ENCODE measurements around the gene DDX20.

The DDX20 gene

GRCh38 chr1:111770916-111771315, 15.2 kb downstream of the DDX20 start:
- TF ChIP-seq JUND (IDR thresholded peaks at IDR 0.05; ENCODE audit: low read depth): no peak
- DNase-seq (ENCODE audit: low read depth in 1 of 2, low spot score in 1 of 2): no peak
- in situ Hi-C loops (cut with HindIII; ENCODE audit: low pct_unique_long_range_greater_than_20kb, low sequenced_read_pairs): no loop called here

- in situ Hi-C loops (cut with HindIII; ENCODE audit: low pct_unique_long_range_greater_than_20kb, low sequenced_read_pairs): no loop called here
- no peak for DNase-seq (ENCODE audit: low read depth in 1 of 2, low spot score in 1 of 2)
- no peak for TF ChIP-seq JUND (IDR thresholded peaks at IDR 0.05; ENCODE audit: low read depth)
Observed at GRCh38 chr1:111775966-111776365, 20.3 kb downstream of the DDX20 start.

GRCh38 chr1:111776391-111776790, 20.7 kb downstream of the DDX20 start:
- no peak for TF ChIP-seq JUND (IDR thresholded peaks at IDR 0.05; ENCODE audit: low read depth)
- no peak for DNase-seq (ENCODE audit: low read depth in 1 of 2, low spot score in 1 of 2)
- in situ Hi-C loops (cut with HindIII; ENCODE audit: low pct_unique_long_range_greater_than_20kb, low sequenced_read_pairs): no loop called here

- TF ChIP-seq JUND (IDR thresholded peaks at IDR 0.05; ENCODE audit: low read depth): no peak
- no peak for DNase-seq (ENCODE audit: low read depth in 1 of 2, low spot score in 1 of 2)
- in situ Hi-C loops (cut with HindIII; ENCODE audit: low pct_unique_long_range_greater_than_20kb, low sequenced_read_pairs): no loop called here
Observed at GRCh38 chr1:111776861-111777260, 21.2 kb downstream of the DDX20 start.

- in situ Hi-C loops (cut with HindIII; ENCODE audit: low pct_unique_long_range_greater_than_20kb, low sequenced_read_pairs): no loop called here
- no peak for DNase-seq (ENCODE audit: low read depth in 1 of 2, low spot score in 1 of 2)
- no peak for TF ChIP-seq JUND (IDR thresholded peaks at IDR 0.05; ENCODE audit: low read depth)
Observed at GRCh38 chr1:111777301-111777700, 21.6 kb downstream of the DDX20 start.

GRCh38 chr1:111778066-111778465, 22.4 kb downstream of the DDX20 start:
- in situ Hi-C loops (cut with HindIII; ENCODE audit: low pct_unique_long_range_greater_than_20kb, low sequenced_read_pairs): no loop called here
- no peak for DNase-seq (ENCODE audit: low read depth in 1 of 2, low spot score in 1 of 2)
- TF ChIP-seq JUND (IDR thresholded peaks at IDR 0.05; ENCODE audit: low read depth): no peak

- TF ChIP-seq JUND (IDR thresholded peaks at IDR 0.05; ENCODE audit: low read depth): no peak
- in situ Hi-C loops (cut with HindIII; ENCODE audit: low pct_unique_long_range_greater_than_20kb, low sequenced_read_pairs): no loop called here
- DNase-seq (ENCODE audit: low read depth in 1 of 2, low spot score in 1 of 2): no peak
Observed at GRCh38 chr1:111778541-111779051, 22.9 kb downstream of the DDX20 start.

GRCh38 chr1:111779546-111779945, 23.8 kb downstream of the DDX20 start:
- in situ Hi-C loops (cut with HindIII; ENCODE audit: low pct_unique_long_range_greater_than_20kb, low sequenced_read_pairs): no loop called here
- no peak for TF ChIP-seq JUND (IDR thresholded peaks at IDR 0.05; ENCODE audit: low read depth)
- DNase-seq (ENCODE audit: low read depth in 1 of 2, low spot score in 1 of 2): no peak

GRCh38 chr1:111784273-111784901, 28.7 kb downstream of the DDX20 start:
- in situ Hi-C loops (cut with HindIII; ENCODE audit: low pct_unique_long_range_greater_than_20kb, low sequenced_read_pairs): no loop called here

GRCh38 chr1:111786669-111787207, 31.0 kb downstream of the DDX20 start:
- in situ Hi-C loops (cut with HindIII; ENCODE audit: low pct_unique_long_range_greater_than_20kb, low sequenced_read_pairs): no loop called here
- DNase-seq (ENCODE audit: low read depth in 1 of 2, low spot score in 1 of 2): no peak
- TF ChIP-seq JUND (IDR thresholded peaks at IDR 0.05; ENCODE audit: low read depth): no peak

More at GRCh38 chr1:111784273-111784901, 28.7 kb downstream of the DDX20 start:
- DNase-seq (ENCODE audit: low read depth in 1 of 2, low spot score in 1 of 2): no peak
- TF ChIP-seq JUND (IDR thresholded peaks at IDR 0.05; ENCODE audit: low read depth): no peak

GRCh38 chr1:111789142-111789541, 33.4 kb downstream of the DDX20 start:
- DNase-seq (ENCODE audit: low read depth in 1 of 2, low spot score in 1 of 2): no peak
- in situ Hi-C loops (cut with HindIII; ENCODE audit: low pct_unique_long_range_greater_than_20kb, low sequenced_read_pairs): no loop called here
- TF ChIP-seq JUND (IDR thresholded peaks at IDR 0.05; ENCODE audit: low read depth): no peak

- in situ Hi-C loops (cut with HindIII; ENCODE audit: low pct_unique_long_range_greater_than_20kb, low sequenced_read_pairs): no loop called here
- DNase-seq (ENCODE audit: low read depth in 1 of 2, low spot score in 1 of 2): peak in 1 of 2 experiments; percentile 10
Observed at GRCh38 chr1:111789666-111790316, 34.1 kb downstream of the DDX20 start.

GRCh38 chr1:111791776-111792175, 36.1 kb downstream of the DDX20 start:
- in situ Hi-C loops (cut with HindIII; ENCODE audit: low pct_unique_long_range_greater_than_20kb, low sequenced_read_pairs): no loop called here
- TF ChIP-seq JUND (IDR thresholded peaks at IDR 0.05; ENCODE audit: low read depth): no peak

More at GRCh38 chr1:111789666-111790316, 34.1 kb downstream of the DDX20 start:
- no peak for TF ChIP-seq JUND (IDR thresholded peaks at IDR 0.05; ENCODE audit: low read depth)

More at GRCh38 chr1:111791776-111792175, 36.1 kb downstream of the DDX20 start:
- no peak for DNase-seq (ENCODE audit: low read depth in 1 of 2, low spot score in 1 of 2)

Measured in T47D (cell line).